Measurements from ENCODE around the gene SMYD2. TPM values are rescaled to one million over a fixed set of nuclear protein-coding genes. Genes with fewer than 3 reads are reported as not detected.

SMYD2 gene
- total and polyA plus RNA-seq, 10 of the 15 experiments (the other 5 are each of a cell fraction or from before 2014, with no cell fraction given), result 8.3 to 55.7 (median 26.4) TPM

GRCh38 chr1:214292322-214292721 is 11.4 kb downstream of the SMYD2 start:
- Histone ChIP-seq H3K4me2 (ENCODE audit: control insufficient read depth, insufficient read depth) (no peak overlapping the region), H3K27ac (ENCODE audit: control insufficient read depth, insufficient read depth) (no peak overlapping the region), H3K79me2 (ENCODE audit: control insufficient read depth, insufficient read depth, low read length) (no peaks in the 10 kb centered on the region; the same call in 1 of the 2 replicates), H2AFZ (ENCODE audit: control insufficient read depth, low read depth, low read length) (no peak overlapping the region), H3K9me3 (replicated peaks; ENCODE audit: control insufficient read depth, insufficient read depth, low read length) (no peaks in the 10 kb centered on the region), H3K4me1 (ENCODE audit: control insufficient read depth, insufficient read depth, low read length) (peaks cover 8% of the 10 kb centered on the region; the same call in 1 of the 2 replicates), H3K36me3 (ENCODE audit: control insufficient read depth in 2 of 2, insufficient read depth in 2 of 2, low read length in 1 of 2) (no peaks in the 10 kb centered on the region), H3K9ac (ENCODE audit: control insufficient read depth, insufficient read depth, low read length) (no peak overlapping the region), H4K20me1 (ENCODE audit: control insufficient read depth, insufficient read depth) (no peaks in the 10 kb centered on the region), H3K27me3 (replicated peaks in 1 of 2; ENCODE audit: control insufficient read depth in 2 of 2, insufficient read depth in 2 of 2, low read length in 1 of 2) (no peaks in the 10 kb centered on the region), H3K4me3 (no peak overlapping the region)
- FAIRE-seq, result no peak
- BruUV-seq (replicated peaks), result no TSS peak
- 86% methylated on average over 3 of the region's 3 CpGs for WGBS (ENCODE audit: insufficient coverage, insufficient replicate concordance, low lambda C conversion rate, missing lambda C conversion rate)
- in situ Hi-C loops (cut with MboI), result no loop called here
- RAD21 ChIA-PET (ENCODE audit: unreplicated experiment), result no interaction called here
- SMC1A ChIA-PET (ENCODE audit: uncharacterized antibody, unreplicated experiment), result interaction anchor here (1.0 kb wide), 2 partner anchors 10 to 31 kb away, joined by 3 to 4 read pairs; no protein-coding TSS in a partner anchor
- TF ChIP-seq SMARCA5 (IDR thresholded peaks at IDR 0.05) (no peak), GABPA (IDR thresholded peaks at IDR 0.05; ENCODE audit: low read depth) (no peak)
- no peak for ATAC-seq
- POLR2A ChIA-PET, result no interaction called here
- intact Hi-C loops (cut with micrococcal nuclease; ENCODE audit: unreplicated experiment), result no loop called here
- CTCF ChIA-PET, result interaction anchor here (1.6 to 2.2 kb wide), 3 partner anchors 31 to 39 kb away, joined by 6 to 14 read pairs (median 9); no protein-coding TSS in a partner anchor
- DNase-seq (ENCODE audit: low read depth, low spot score), result no peak

DNA sequence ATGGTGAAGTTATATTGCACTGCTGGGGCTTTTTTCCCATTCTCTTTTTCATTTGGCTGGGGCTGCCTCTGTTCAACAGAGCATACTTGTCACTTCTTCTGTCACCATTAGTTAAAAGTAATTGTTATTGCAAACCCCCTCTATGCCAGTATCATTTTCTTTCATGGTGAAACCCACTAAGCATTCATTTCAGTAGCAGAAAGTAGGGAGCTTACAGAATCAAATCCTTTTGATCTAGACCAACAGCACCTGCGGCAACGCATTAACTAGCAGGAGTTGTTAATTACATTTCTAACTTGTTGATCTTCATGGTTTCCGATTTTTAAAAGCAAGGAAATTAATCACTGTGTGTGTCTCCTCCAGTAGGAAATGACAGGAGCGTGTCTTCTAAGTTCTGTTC is 15.0 kb downstream of the SMYD2 start:
- ChIA-PET POLR2A (no interaction called here), SMC1A (ENCODE audit: uncharacterized antibody, unreplicated experiment) (interaction anchor here (1.0 to 2.2 kb wide), 6 partner anchors 9 to 34 kb away, joined by 3 to 9 read pairs (median 6); no protein-coding TSS in a partner anchor), CTCF (interaction anchor here (0.9 to 1.4 kb wide), 4 partner anchors 13 to 37 kb away, joined by 4 to 6 read pairs (median 4); no protein-coding TSS in a partner anchor), RAD21 (ENCODE audit: unreplicated experiment) (interaction anchor here (1.0 to 1.7 kb wide), 3 partner anchors 34 to 36 kb away, joined by 3 to 4 read pairs (median 3); no protein-coding TSS in a partner anchor)
- ATAC-seq (peak; percentile 66), DNase-seq (ENCODE audit: low read depth, low spot score) (no peak), FAIRE-seq (no peak)
- Histone ChIP-seq H3K27ac (ENCODE audit: control insufficient read depth, insufficient read depth) (no peak overlapping the region), H3K27me3 (replicated peaks in 1 of 2; ENCODE audit: control insufficient read depth in 2 of 2, insufficient read depth in 2 of 2, low read length in 1 of 2) (no peaks in the 10 kb centered on the region), H3K4me1 (ENCODE audit: control insufficient read depth, insufficient read depth, low read length) (peaks cover 8% of the 10 kb centered on the region; the same call in 1 of the 2 replicates), H3K9ac (ENCODE audit: control insufficient read depth, insufficient read depth, low read length) (no peak overlapping the region), H3K9me3 (replicated peaks; ENCODE audit: control insufficient read depth, insufficient read depth, low read length) (no peaks in the 10 kb centered on the region), H3K79me2 (ENCODE audit: control insufficient read depth, insufficient read depth, low read length) (no peaks in the 10 kb centered on the region), H3K4me2 (ENCODE audit: control insufficient read depth, insufficient read depth) (no peak overlapping the region), H3K4me3 (no peak overlapping the region), H4K20me1 (ENCODE audit: control insufficient read depth, insufficient read depth) (no peaks in the 10 kb centered on the region), H2AFZ (ENCODE audit: control insufficient read depth, low read depth, low read length) (no peak overlapping the region), H3K36me3 (ENCODE audit: control insufficient read depth in 2 of 2, insufficient read depth in 2 of 2, low read length in 1 of 2) (no peaks in the 10 kb centered on the region)
- 47% methylated on average over 4 of the region's 4 CpGs for WGBS (ENCODE audit: insufficient coverage, insufficient replicate concordance, low lambda C conversion rate, missing lambda C conversion rate)
- in situ Hi-C loops (cut with MboI), result no loop called here
- intact Hi-C loops (cut with micrococcal nuclease; ENCODE audit: unreplicated experiment), result no loop called here
- no TSS peak for BruUV-seq (replicated peaks)
- TF ChIP-seq IKZF1 (conservative IDR thresholded peaks at IDR 0.05) (peak; percentile 33), IKZF2 (IDR thresholded peaks at IDR 0.05) (peak in 1 of 2 experiments; percentile 15; a peak in 2 of 4 replicates), NFIC (IDR thresholded peaks at IDR 0.05; ENCODE audit: low read depth, low read length) (0 out of 2 replicates have a peak, but pooled peaks have one; percentile 21), RUNX3 (IDR thresholded peaks at IDR 0.05; ENCODE audit: low read length) (peak; percentile 50; the same call in 1 of the 2 replicates), JUNB (IDR thresholded peaks at IDR 0.05) (peak; percentile 51; the same call in 1 of the 2 replicates), DPF2 (IDR thresholded peaks at IDR 0.05) (peak; percentile 21; the same call in 1 of the 2 replicates), BHLHE40 (IDR thresholded peaks at IDR 0.05; ENCODE audit: borderline replicate concordance in 1 of 2, low read depth in 2 of 2, low read length in 1 of 2) (peak in 1 of 2 experiments; percentile 30; a peak in 1 of 4 replicates), MTA2 (IDR thresholded peaks at IDR 0.05; ENCODE audit: low read depth) (peak; percentile 87), MXI1 (IDR thresholded peaks at IDR 0.05; ENCODE audit: low read depth, low read length) (no peak), RAD51 (IDR thresholded peaks at IDR 0.05) (no peak), CUX1 (IDR thresholded peaks at IDR 0.05; ENCODE audit: insufficient replicate concordance, low read depth, low read length) (no peak)

Measured in GM12878 (cell line).